Peyer's patch (tissue), 4 donors: ENCODE measurements around the gene TINCR.

Experiments
- POLR2A ChIP-seq, 2 donors: fragments of 450-650 bp; IDR thresholded peaks; one replicate each; pipeline ENCODE4 v1.5.1; 2017; ENCODE audit warnings: antibody characterized with exemption in 2 of 2, mild to moderate bottlenecking in 2 of 2, moderate library complexity in 2 of 2
- TF ChIP-seq, protein P1 (sequence below), 6 experiments: fragments of 450-650 bp in 4 of 6; fragments of 200-600 bp in 2 of 6; sonication (generic) in 1 of 6; IDR thresholded peaks; one replicate each; pipeline ENCODE4 v1.5.1; 2017 to 2019; ENCODE audit warnings: antibody characterized with exemption in 6 of 6, mild to moderate bottlenecking in 3 of 6, moderate library complexity in 1 of 6

DNA sequence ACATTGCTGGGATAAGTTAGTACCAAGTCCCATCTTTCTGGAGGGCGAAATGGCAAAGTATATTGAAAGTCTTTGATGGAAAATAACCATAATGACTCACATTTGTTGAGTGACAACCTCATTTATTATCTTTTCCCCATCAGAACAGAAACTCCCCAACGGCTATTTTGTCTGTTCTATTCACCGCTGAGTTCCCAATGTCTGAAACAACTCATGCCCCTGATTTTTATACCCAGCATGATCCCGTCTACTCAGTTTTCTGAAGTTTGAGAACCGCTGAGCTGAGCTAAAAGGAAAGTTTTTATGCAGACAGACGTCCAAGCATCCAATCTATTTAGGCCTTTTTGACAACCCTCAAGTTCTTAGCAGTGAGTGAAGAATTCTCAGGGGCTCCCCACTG lies 7.8 kb upstream of the TINCR start:
- TF ChIP-seq, protein P1, sequence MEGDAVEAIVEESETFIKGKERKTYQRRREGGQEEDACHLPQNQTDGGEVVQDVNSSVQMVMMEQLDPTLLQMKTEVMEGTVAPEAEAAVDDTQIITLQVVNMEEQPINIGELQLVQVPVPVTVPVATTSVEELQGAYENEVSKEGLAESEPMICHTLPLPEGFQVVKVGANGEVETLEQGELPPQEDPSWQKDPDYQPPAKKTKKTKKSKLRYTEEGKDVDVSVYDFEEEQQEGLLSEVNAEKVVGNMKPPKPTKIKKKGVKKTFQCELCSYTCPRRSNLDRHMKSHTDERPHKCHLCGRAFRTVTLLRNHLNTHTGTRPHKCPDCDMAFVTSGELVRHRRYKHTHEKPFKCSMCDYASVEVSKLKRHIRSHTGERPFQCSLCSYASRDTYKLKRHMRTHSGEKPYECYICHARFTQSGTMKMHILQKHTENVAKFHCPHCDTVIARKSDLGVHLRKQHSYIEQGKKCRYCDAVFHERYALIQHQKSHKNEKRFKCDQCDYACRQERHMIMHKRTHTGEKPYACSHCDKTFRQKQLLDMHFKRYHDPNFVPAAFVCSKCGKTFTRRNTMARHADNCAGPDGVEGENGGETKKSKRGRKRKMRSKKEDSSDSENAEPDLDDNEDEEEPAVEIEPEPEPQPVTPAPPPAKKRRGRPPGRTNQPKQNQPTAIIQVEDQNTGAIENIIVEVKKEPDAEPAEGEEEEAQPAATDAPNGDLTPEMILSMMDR (IDR thresholded peaks at IDR 0.05): no peak
- TF ChIP-seq POLR2A (IDR thresholded peaks at IDR 0.05): no peak
